Esophagus squamous epithelium (tissue), 5 donors: ENCODE data around the gene TMEM132D. TPM values are rescaled to one million over a fixed set of nuclear protein-coding genes. Genes with fewer than 3 reads are reported as not detected.

Experiments
- DNase-seq: peaks from one replicate; lab custom pipeline; 2025; lab: John Stamatoyannopoulos, UW
- H3K27ac ChIP-seq, 4 donors: fragments of 200-600 bp; sonication (generic); one replicate each; pipeline ENCODE4 v1.5.1; 2016 to 2019; ENCODE audit warnings: mild to moderate bottlenecking in 1 of 4
- H3K27me3 ChIP-seq, 4 donors: fragments of 200-600 bp; sonication (generic); 1 replicate in 3 of 4; 2 replicates in 1 of 4; pipeline versions ENCODE4 v1.5.1 to v1.6.0; 2017 to 2021; ENCODE audit warnings: antibody characterized with exemption in 1 of 4
- H3K36me3 ChIP-seq, 3 donors: fragments of 200-600 bp; sonication (generic); one replicate each; pipeline ENCODE4 v1.5.1; 2016 to 2019
- H3K4me1 ChIP-seq, 3 donors: fragments of 200-600 bp; sonication (generic); one replicate each; pipeline ENCODE4 v1.5.1; 2017 to 2019
- H3K4me3 ChIP-seq, 4 donors: fragments of 200-600 bp; sonication (generic); 1 replicate in 3 of 4; 2 replicates in 1 of 4; pipeline ENCODE4 v1.5.1; 2016 to 2019; ENCODE audit warnings: mild to moderate bottlenecking in 2 of 4, moderate library complexity in 1 of 4
- H3K9me3 ChIP-seq, 3 donors: fragments of 200-600 bp; sonication (generic); one replicate each; pipeline ENCODE4 v1.5.1; 2016 to 2019
- CTCF ChIP-seq, 6 experiments: fragments of 450-650 bp in 4 of 6; fragments of 200-600 bp in 2 of 6; sonication (generic) in 2 of 6; IDR thresholded peaks; one replicate each; pipeline ENCODE4 v1.5.1; 2016 to 2019; ENCODE audit warnings: antibody characterized with exemption in 6 of 6, mild to moderate bottlenecking in 4 of 6, moderate library complexity in 4 of 6
- POLR2A ChIP-seq, 4 donors: fragments of 450-650 bp; IDR thresholded peaks; one replicate each; pipeline ENCODE4 v1.6.1; 2017; ENCODE audit warnings: antibody characterized with exemption in 4 of 4, mild to moderate bottlenecking in 4 of 4, moderate library complexity in 3 of 4
- WGBS, 2 donors: methylation state at CpG; one replicate each; pipeline ENCODE4 v1.1.5; 2018; 5-methylcytosine and 5-hydroxymethylcytosine counted together
- intact Hi-C: fragments of 100-400 bp; cut with DNase I; formaldehyde crosslinking; loops from one replicate; pipeline ENCODE4 v1.15.0; 2022
- total RNA-seq, 4 donors: library from RNA; depleted of rRNA; stranded (reverse); fragments of >200 nt; gene quantifications; one replicate each; pipeline ENCODE4 v1.1.0, GENCODE V29; 2016
- donor health status: DM: yes; HTN: yes; CAD: no.

Gene TMEM132D
- not detected for total RNA-seq

GRCh38 chr12:129903956-129904829 is at the start of gene TMEM132D:
TMEM132D (minus strand) TSS chr12:129904025.
- no peak within 1 kb of the TSS for H3K27ac ChIP-seq
- no peaks in the 10 kb centered on the region for H3K9me3 ChIP-seq
- WGBS, 2 donors: 25 to 55% methylated on average over 4 of the region's 77 CpGs
- TF ChIP-seq POLR2A (IDR thresholded peaks at IDR 0.05) (no peak), CTCF (IDR thresholded peaks at IDR 0.05) (no peak)
- H3K4me1 ChIP-seq: no peaks in the 10 kb centered on the region
- H3K36me3 ChIP-seq: no peaks in the 10 kb centered on the region
- DNase-seq: no peak
- intact Hi-C loops: no loop called here
- H3K27me3 ChIP-seq: peaks cover 0 to 80% (median 3%) of the 10 kb centered on the region in 4 donors
- H3K4me3 ChIP-seq: no peak within 1 kb of the TSS

GRCh38 chr12:129949651-129950050 is 45.8 kb upstream of the TMEM132D start:
- 80 to 87% methylated on average over 10 to 14 of the region's 16 CpGs for WGBS, 2 donors
- no peak overlapping the region for H3K27ac ChIP-seq
- no peaks in the 10 kb centered on the region for H3K27me3 ChIP-seq
- H3K4me3 ChIP-seq: no peak overlapping the region
- no peaks in the 10 kb centered on the region for H3K36me3 ChIP-seq
- TF ChIP-seq POLR2A (IDR thresholded peaks at IDR 0.05) (no peak), CTCF (IDR thresholded peaks at IDR 0.05) (no peak)
- no peaks in the 10 kb centered on the region for H3K9me3 ChIP-seq
- DNase-seq: no peak
- intact Hi-C loops: no loop called here
- H3K4me1 ChIP-seq: no peaks in the 10 kb centered on the region

DNA sequence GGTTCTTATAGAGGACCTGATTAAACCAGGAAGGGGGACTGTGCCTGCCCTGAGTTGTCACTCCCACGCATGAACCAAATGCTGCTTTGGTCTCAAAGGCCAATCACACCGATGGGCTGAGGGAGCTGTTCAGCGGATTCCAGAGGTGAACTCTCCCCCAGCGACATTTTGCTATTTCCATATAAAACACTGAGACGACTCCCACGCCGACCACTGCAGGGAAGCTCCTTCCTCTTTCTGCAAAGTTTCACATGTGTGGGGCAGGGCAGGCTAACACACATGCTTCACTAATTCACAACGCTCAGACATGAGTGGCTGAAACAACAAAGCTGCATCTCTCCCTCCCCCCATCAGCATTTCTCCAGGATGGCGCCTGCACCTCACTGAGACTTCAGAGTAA is 37.8 kb upstream of the TMEM132D start:
- H3K27me3 ChIP-seq: no peaks in the 10 kb centered on the region
- no peaks in the 10 kb centered on the region for H3K4me1 ChIP-seq
- no peaks in the 10 kb centered on the region for H3K9me3 ChIP-seq
- intact Hi-C loops: no loop called here
- H3K27ac ChIP-seq: no peak overlapping the region
- 41 to 47% methylated on average over 8 of the region's 9 CpGs for WGBS, 2 donors
- no peak overlapping the region for H3K4me3 ChIP-seq
- no peak for DNase-seq
- H3K36me3 ChIP-seq: no peaks in the 10 kb centered on the region
- TF ChIP-seq POLR2A (IDR thresholded peaks at IDR 0.05): no peak
- TF ChIP-seq CTCF (IDR thresholded peaks at IDR 0.05): no peak

DNA sequence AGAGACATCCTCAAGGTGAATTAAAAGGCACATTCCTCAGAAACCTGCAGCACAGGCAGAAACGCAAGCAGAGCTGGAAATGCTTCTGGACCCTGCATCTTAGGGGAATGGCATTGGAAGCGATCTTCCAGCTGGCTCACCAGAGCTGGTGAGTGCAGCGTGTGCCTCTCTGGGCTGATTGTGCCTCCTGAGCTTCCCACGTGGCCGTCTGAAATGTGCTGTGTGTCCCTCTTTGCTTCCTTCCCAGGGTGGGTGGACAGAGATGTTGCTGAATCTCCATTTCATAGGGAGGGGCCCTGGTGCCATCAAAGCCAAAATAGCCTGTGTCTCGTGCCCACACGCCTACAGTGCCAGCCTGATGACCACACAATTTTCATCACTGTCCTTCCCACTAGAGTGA is 34.3 kb upstream of the TMEM132D start:
- Histone ChIP-seq H3K4me1 (no peaks in the 10 kb centered on the region), H3K27me3 (no peaks in the 10 kb centered on the region), H3K4me3 (no peak overlapping the region), H3K27ac (no peak overlapping the region), H3K9me3 (no peaks in the 10 kb centered on the region), H3K36me3 (no peaks in the 10 kb centered on the region)
- 40 to 60% methylated on average over 2 to 6 of the region's 7 CpGs for WGBS, 2 donors
- no peak for DNase-seq
- TF ChIP-seq POLR2A (IDR thresholded peaks at IDR 0.05) (no peak), CTCF (IDR thresholded peaks at IDR 0.05) (no peak)
- intact Hi-C loops: no loop called here

GRCh38 chr12:129937426-129937825 is 33.6 kb upstream of the TMEM132D start:
- no peak overlapping the region for H3K27ac ChIP-seq
- intact Hi-C loops: no loop called here
- H3K27me3 ChIP-seq: no peaks in the 10 kb centered on the region
- WGBS, 2 donors: 26% methylated on average over 5 of the region's 5 CpGs
- no peaks in the 10 kb centered on the region for H3K9me3 ChIP-seq
- DNase-seq: no peak
- no peak overlapping the region for H3K4me3 ChIP-seq
- no peaks in the 10 kb centered on the region for H3K4me1 ChIP-seq
- no peaks in the 10 kb centered on the region for H3K36me3 ChIP-seq
- TF ChIP-seq CTCF (IDR thresholded peaks at IDR 0.05) (no peak), POLR2A (IDR thresholded peaks at IDR 0.05) (no peak)
